Keratinocyte (primary cell): Measurements from ENCODE around the gene AOPEP. TPM values are rescaled to one million over a fixed set of nuclear protein-coding genes. Genes with fewer than 3 reads are reported as not detected.
A peak's percentile ranks its signal among the peaks of the same experiment; 100 is the strongest.

Experiments
- DNase-seq: peaks from one replicate; pipeline ENCODE4 v3.0.0-alpha.2; 2011; ENCODE audit warnings: low read depth, missing footprints, low spot score
- FAIRE-seq: peaks from 2 replicates; lab custom pipeline; 2011; peaks lifted over from hg19 to GRCh38; lab: Jason Lieb, UNC
- H2AFZ ChIP-seq: 2 replicates; pipeline ENCODE4 v1.6.0; 2012; ENCODE audit warnings: low read length, control low read depth, inconsistent platforms; ENCODE audit not compliant: control insufficient read depth
- H3K27ac ChIP-seq: 2 replicates; pipeline ENCODE4 v1.5.1; 2011; ENCODE audit warnings: low read length; ENCODE audit not compliant: control insufficient read depth, insufficient read depth
- H3K27me3 ChIP-seq: 3 replicates; pipeline ENCODE4 v1.6.0; 2011; ENCODE audit warnings: low read length; ENCODE audit not compliant: control insufficient read depth, insufficient read depth; ENCODE audit errors: extremely low read depth
- H3K36me3 ChIP-seq, 2 experiments: 2 replicates in 1 of 2; 3 replicates in 1 of 2; pipeline ENCODE4 v1.5.1; 2011; ENCODE audit warnings: low read length in 2 of 2, mild to moderate bottlenecking in 1 of 2; ENCODE audit not compliant: control insufficient read depth in 2 of 2, insufficient read depth in 2 of 2; ENCODE audit errors: extremely low read depth in 1 of 2
- H3K4me1 ChIP-seq: 3 replicates; pipeline ENCODE4 v1.5.1; 2011; ENCODE audit warnings: low read length; ENCODE audit not compliant: control insufficient read depth, insufficient read depth; ENCODE audit errors: extremely low read depth
- H3K4me2 ChIP-seq: 3 replicates; pipeline ENCODE4 v1.6.0; 2011; ENCODE audit warnings: low read depth, low read length; ENCODE audit not compliant: control insufficient read depth, insufficient read depth; ENCODE audit errors: extremely low read depth
- H3K4me3 ChIP-seq, 3 experiments: fragments of 200-600 bp in 1 of 3; sonication (generic) in 1 of 3; 2 replicates in 2 of 3; 3 replicates in 1 of 3; pipeline ENCODE4 v1.5.1; 2011 to 2016; ENCODE audit warnings: low read length in 3 of 3, mild to moderate bottlenecking in 3 of 3, control low read depth in 2 of 3, inconsistent platforms in 1 of 3, low read depth in 1 of 3, mixed read lengths in 1 of 3, mixed run types in 1 of 3, moderate library complexity in 1 of 3; ENCODE audit not compliant: control insufficient read depth in 2 of 3, insufficient read depth in 2 of 3; ENCODE audit errors: extremely low read depth in 1 of 3
- H3K79me2 ChIP-seq: 2 replicates; pipeline ENCODE4 v1.6.0; 2012; ENCODE audit warnings: low read length; ENCODE audit not compliant: control insufficient read depth, insufficient read depth
- H3K9ac ChIP-seq: 3 replicates; pipeline ENCODE4 v1.6.0; 2011; ENCODE audit warnings: low read length; ENCODE audit not compliant: control insufficient read depth, insufficient read depth; ENCODE audit errors: extremely low read depth
- H3K9me1 ChIP-seq: 3 replicates; pipeline ENCODE4 v1.6.0; 2011; ENCODE audit warnings: low read length; ENCODE audit not compliant: control insufficient read depth, insufficient read depth; ENCODE audit errors: extremely low read depth
- H3K9me3 ChIP-seq: 2 replicates; pipeline ENCODE4 v1.5.1; 2012; ENCODE audit warnings: low read depth, low read length; ENCODE audit not compliant: control insufficient read depth
- H4K20me1 ChIP-seq: 3 replicates; pipeline ENCODE4 v1.6.0; 2011; ENCODE audit warnings: low read length; ENCODE audit not compliant: control insufficient read depth, insufficient read depth; ENCODE audit errors: extremely low read depth
- CTCF ChIP-seq, 3 experiments: IDR thresholded peaks in 1 of 3; conservative IDR thresholded peaks in 1 of 3; optimal IDR thresholded peaks in 1 of 3; 2 replicates in 2 of 3; 3 replicates in 1 of 3; pipeline versions ENCODE3 to v1.5.1; 2011; ENCODE audit warnings: low read length in 3 of 3, mild to moderate bottlenecking in 3 of 3, moderate library complexity in 2 of 3, control low read depth in 1 of 3, inconsistent platforms in 1 of 3; ENCODE audit not compliant: insufficient read depth in 2 of 3; ENCODE audit errors: extremely low read depth in 1 of 3
- EZH2 ChIP-seq: IDR thresholded peaks from one replicate; pipeline ENCODE4 v1.6.1; 2012; ENCODE audit warnings: inconsistent platforms, mild to moderate bottlenecking, low read length, moderate library complexity
- dilution Hi-C: fragments of 300-500 bp; cut with MboI; formaldehyde crosslinking; loops from one replicate; pipeline ENCODE4 v1.7.0; 2020; ENCODE audit warnings: low sequenced_read_pairs; ENCODE audit not compliant: extremely low pct_ligation_motif_present
- polyA plus RNA-seq, 5 experiments: library from polyadenylated mRNA; depleted of rRNA in 3 of 5; stranded (reverse) in 3 of 5; stranded (forward) in 1 of 5; unstranded in 1 of 5; fragments of >200 nt; gene quantifications; 1 replicate in 1 of 5; 2 replicates in 3 of 5; 3 replicates in 1 of 5; pipeline versions ENCODE4 v1.2.1 to v1.2.3, GENCODE V29; 2011 to 2012; ENCODE audit warnings: missing spikeins in 2 of 5, low read depth in 1 of 5, low replicate concordance in 1 of 5

The AOPEP gene
- polyA plus RNA-seq, 1 donor (not counting 4 experiments of a cell fraction or from before 2014, with no cell fraction given) = 27.0 TPM

DNA sequence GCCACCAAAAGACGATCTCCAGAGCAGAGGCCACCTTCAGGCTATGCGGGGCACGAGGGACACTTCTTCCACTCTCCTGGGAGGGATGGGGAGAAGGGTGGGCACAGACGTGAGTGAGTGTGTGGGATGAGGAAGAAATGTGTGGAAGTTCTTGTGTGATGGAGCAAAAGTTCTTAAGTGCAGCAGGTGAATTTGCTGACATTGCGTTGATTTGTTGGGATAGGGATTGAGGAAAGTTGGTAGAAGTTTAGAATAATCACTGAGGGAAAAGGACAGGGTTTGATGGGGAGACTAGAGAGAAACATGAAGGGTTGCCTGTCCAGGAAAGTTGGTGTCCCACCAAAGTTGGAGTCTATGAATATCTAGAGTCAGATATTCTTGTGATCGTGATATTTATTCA is 2.2 kb downstream of the AOPEP start:
- Histone ChIP-seq H3K27me3 (no peaks in the 10 kb centered on the region), H3K4me2 (no peak overlapping the region), H3K9me1 (no peaks in the 10 kb centered on the region), H3K9ac (no peak overlapping the region), H3K27ac (no peak overlapping the region), H3K9me3 (no peaks in the 10 kb centered on the region), H3K4me3 (no peak overlapping the region), H2AFZ (no peak overlapping the region), H3K36me3 (no peaks in the 10 kb centered on the region), H4K20me1 (no peaks in the 10 kb centered on the region), H3K4me1 (peaks cover 9% of the 10 kb centered on the region), H3K79me2 (peaks cover 21% of the 10 kb centered on the region)
- DNase-seq = no peak
- TF ChIP-seq EZH2 = no peak
- no peak for TF ChIP-seq CTCF (optimal IDR thresholded peaks at IDR 0.05 in 1 of 3, IDR thresholded peaks at IDR 0.05 in 1 of 3, conservative IDR thresholded peaks at IDR 0.05 in 1 of 3; ENCODE audit: extremely low read depth in 1 of 3, insufficient read depth in 2 of 3, low read length in 3 of 3)
- dilution Hi-C loops = no loop called here
- no peak for FAIRE-seq

- peaks cover 9% of the 10 kb centered on the region for H3K4me1 ChIP-seq
- no peaks in the 10 kb centered on the region for H3K9me3 ChIP-seq
- no peak overlapping the region for H3K4me3 ChIP-seq
- no peaks in the 10 kb centered on the region for H3K9me1 ChIP-seq
- no peak overlapping the region for H3K4me2 ChIP-seq
- dilution Hi-C loops = no loop called here
- FAIRE-seq (no peak), DNase-seq (no peak)
- H3K27me3 ChIP-seq = no peaks in the 10 kb centered on the region
- H3K36me3 ChIP-seq = no peaks in the 10 kb centered on the region
- no peak overlapping the region for H2AFZ ChIP-seq
- H3K9ac ChIP-seq = no peak overlapping the region
- H3K79me2 ChIP-seq = peaks cover 21% of the 10 kb centered on the region
- TF ChIP-seq CTCF (optimal IDR thresholded peaks at IDR 0.05 in 1 of 3, IDR thresholded peaks at IDR 0.05 in 1 of 3, conservative IDR thresholded peaks at IDR 0.05 in 1 of 3; ENCODE audit: extremely low read depth in 1 of 3, insufficient read depth in 2 of 3, low read length in 3 of 3) (peak in 1 of 3 experiments; percentile 11), EZH2 (no peak)
- H3K27ac ChIP-seq = no peak overlapping the region
- H4K20me1 ChIP-seq = no peaks in the 10 kb centered on the region
Observed at GRCh38 chr9:94729199-94729598, 2.7 kb downstream of the AOPEP start.
